ENCODE results near the gene NACA.

DNA sequence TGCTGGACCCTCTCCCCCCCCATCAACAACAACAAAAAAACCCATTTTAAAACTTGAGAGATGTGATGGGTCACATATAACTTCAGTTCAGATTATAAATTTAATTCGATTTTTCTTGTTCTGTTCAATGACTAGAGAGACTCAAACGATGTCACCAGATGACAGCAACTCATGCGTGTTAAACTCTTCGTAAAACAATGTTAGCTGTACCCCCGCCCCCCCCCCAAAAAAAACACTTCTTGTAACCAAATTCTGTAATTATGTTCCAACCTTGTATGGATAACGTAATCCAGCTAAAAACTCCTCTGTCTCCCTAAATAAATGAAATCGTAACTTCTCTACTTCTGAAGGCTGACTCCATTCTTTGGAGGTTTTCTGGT, 614 bp upstream of the NACA start:
- TF ChIP-seq CTCF (IDR thresholded peaks at IDR 0.05; ENCODE audit: low read depth, low read length) (no peak), EZH2phosphoT487 (IDR thresholded peaks at IDR 0.05; ENCODE audit: low read depth) (no peak)

Measured in OCI-LY3 (cell line).